Measurements from ENCODE around the gene PACS2.

DNA sequence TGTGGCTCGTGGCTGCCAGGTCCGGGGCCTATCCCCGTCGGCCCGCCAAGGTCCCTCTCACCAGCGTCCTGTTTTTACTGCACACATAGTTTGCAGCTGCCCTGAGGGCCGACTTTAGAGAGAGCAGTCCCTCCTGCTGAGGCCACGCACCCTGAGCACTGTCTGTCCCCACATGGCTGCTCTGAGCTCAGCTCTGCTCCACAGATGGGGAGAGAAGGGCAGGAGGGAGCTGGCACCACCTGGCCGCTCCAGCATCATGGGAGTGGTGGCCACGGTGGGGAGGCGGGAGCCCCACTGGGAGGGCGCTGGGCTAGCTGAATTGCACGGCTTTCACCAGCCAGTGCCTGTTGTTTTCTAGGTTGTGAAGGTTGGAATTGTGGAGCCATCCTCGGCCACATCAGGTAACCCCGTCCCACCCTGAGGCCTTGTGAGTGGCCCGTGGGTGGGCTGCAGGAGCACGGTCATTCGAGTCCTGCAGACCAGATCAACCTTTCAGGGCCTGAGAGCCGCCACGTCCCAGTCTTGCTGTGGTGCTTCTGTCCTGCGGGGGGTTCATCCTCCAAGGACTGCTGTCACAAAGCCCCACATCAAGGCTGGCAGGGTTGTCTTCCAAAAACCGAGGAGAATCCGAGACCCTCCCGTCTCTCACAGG is 76.4 kb downstream of the PACS2 start:
- TF ChIP-seq, protein P1, sequence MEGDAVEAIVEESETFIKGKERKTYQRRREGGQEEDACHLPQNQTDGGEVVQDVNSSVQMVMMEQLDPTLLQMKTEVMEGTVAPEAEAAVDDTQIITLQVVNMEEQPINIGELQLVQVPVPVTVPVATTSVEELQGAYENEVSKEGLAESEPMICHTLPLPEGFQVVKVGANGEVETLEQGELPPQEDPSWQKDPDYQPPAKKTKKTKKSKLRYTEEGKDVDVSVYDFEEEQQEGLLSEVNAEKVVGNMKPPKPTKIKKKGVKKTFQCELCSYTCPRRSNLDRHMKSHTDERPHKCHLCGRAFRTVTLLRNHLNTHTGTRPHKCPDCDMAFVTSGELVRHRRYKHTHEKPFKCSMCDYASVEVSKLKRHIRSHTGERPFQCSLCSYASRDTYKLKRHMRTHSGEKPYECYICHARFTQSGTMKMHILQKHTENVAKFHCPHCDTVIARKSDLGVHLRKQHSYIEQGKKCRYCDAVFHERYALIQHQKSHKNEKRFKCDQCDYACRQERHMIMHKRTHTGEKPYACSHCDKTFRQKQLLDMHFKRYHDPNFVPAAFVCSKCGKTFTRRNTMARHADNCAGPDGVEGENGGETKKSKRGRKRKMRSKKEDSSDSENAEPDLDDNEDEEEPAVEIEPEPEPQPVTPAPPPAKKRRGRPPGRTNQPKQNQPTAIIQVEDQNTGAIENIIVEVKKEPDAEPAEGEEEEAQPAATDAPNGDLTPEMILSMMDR (IDR thresholded peaks at IDR 0.05): no peak
- TF ChIP-seq ZFX (IDR thresholded peaks at IDR 0.05; ENCODE audit: borderline replicate concordance): no peak
